ENCODE data around the gene OR5AU1. TPM values are rescaled to one million over a fixed set of nuclear protein-coding genes. Genes with fewer than 3 reads are reported as not detected.
A peak's percentile ranks its signal among the peaks of the same experiment; 100 is the strongest.

OR5AU1 gene
- total RNA-seq, 1 donor from 2014 or later = not detected

DNA sequence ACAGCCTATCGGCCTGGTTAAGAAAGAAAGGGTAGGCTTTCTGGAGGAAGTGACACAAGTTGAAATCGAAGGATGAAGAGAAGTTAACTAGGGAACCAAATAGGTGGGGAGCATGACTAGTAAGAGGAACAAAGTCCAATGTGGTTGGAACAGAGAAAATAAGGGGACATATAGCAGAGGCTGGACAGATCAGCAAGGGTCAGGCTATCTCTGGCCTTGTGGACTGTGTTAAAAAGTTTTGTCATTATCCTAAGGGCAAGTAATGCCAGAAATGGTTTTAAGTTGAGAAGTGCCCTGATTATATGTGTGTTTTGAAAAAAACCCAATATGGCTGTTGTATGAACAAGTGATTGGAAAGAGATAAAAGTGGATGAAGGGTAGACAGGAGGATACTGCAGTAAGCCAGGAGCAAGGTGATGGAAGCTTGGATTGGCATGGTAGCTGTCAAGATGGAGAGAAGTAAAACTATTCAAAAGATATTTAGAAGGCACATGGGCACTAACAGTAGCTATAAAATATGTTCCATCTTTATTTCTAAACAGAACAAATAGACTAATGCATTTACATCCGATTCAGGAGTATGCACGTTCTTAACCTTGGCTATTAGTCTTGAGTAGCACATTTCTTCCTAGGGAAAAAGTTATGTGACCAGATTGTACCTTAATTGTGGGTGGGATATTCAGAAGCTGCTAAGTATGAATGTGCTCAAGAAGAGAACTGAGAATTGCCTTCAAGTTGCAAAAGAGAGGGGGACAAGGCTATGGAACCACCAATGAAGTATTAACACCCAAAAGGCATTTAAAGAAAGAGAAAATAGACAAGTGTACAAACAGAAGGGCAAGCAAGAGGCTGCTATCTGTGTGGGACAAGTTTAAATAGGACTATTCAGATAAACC is 46.8 kb upstream of the OR5AU1 start:
- peak overlapping the region; percentile 84 for H3K27ac Mint-ChIP-seq (ENCODE audit: unreplicated experiment)
- H3K9me3 Mint-ChIP-seq (ENCODE audit: unreplicated experiment) = peaks cover 17% of the 10 kb centered on the region
- H3K27me3 Mint-ChIP-seq (ENCODE audit: unreplicated experiment) = peaks cover 15% of the 10 kb centered on the region
- TF ChIP-seq, protein P1, sequence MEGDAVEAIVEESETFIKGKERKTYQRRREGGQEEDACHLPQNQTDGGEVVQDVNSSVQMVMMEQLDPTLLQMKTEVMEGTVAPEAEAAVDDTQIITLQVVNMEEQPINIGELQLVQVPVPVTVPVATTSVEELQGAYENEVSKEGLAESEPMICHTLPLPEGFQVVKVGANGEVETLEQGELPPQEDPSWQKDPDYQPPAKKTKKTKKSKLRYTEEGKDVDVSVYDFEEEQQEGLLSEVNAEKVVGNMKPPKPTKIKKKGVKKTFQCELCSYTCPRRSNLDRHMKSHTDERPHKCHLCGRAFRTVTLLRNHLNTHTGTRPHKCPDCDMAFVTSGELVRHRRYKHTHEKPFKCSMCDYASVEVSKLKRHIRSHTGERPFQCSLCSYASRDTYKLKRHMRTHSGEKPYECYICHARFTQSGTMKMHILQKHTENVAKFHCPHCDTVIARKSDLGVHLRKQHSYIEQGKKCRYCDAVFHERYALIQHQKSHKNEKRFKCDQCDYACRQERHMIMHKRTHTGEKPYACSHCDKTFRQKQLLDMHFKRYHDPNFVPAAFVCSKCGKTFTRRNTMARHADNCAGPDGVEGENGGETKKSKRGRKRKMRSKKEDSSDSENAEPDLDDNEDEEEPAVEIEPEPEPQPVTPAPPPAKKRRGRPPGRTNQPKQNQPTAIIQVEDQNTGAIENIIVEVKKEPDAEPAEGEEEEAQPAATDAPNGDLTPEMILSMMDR (IDR thresholded peaks at IDR 0.05; ENCODE audit: partially characterized antibody, unreplicated experiment) = no peak
- peak overlapping the region; percentile 3 for H3K4me3 Mint-ChIP-seq (ENCODE audit: unreplicated experiment)
- DNase-seq = no peak
- H3K36me3 Mint-ChIP-seq (ENCODE audit: unreplicated experiment) = peaks cover 10% of the 10 kb centered on the region
- peaks cover 16% of the 10 kb centered on the region for H3K4me1 Mint-ChIP-seq (ENCODE audit: low read depth, unreplicated experiment)

GRCh38 chr14:21201732-21202462 is 46.0 kb upstream of the OR5AU1 start:
- Mint-ChIP-seq H3K9me3 (ENCODE audit: unreplicated experiment) (peaks cover 17% of the 10 kb centered on the region), H3K27me3 (ENCODE audit: unreplicated experiment) (peaks cover 16% of the 10 kb centered on the region), H3K4me1 (ENCODE audit: low read depth, unreplicated experiment) (peaks cover 16% of the 10 kb centered on the region), H3K36me3 (ENCODE audit: unreplicated experiment) (peaks cover 10% of the 10 kb centered on the region), H3K4me3 (ENCODE audit: unreplicated experiment) (no peak overlapping the region), H3K27ac (ENCODE audit: unreplicated experiment) (no peak overlapping the region)
- no peak for DNase-seq
- TF ChIP-seq, protein P1 (IDR thresholded peaks at IDR 0.05; ENCODE audit: partially characterized antibody, unreplicated experiment) = no peak

DNA sequence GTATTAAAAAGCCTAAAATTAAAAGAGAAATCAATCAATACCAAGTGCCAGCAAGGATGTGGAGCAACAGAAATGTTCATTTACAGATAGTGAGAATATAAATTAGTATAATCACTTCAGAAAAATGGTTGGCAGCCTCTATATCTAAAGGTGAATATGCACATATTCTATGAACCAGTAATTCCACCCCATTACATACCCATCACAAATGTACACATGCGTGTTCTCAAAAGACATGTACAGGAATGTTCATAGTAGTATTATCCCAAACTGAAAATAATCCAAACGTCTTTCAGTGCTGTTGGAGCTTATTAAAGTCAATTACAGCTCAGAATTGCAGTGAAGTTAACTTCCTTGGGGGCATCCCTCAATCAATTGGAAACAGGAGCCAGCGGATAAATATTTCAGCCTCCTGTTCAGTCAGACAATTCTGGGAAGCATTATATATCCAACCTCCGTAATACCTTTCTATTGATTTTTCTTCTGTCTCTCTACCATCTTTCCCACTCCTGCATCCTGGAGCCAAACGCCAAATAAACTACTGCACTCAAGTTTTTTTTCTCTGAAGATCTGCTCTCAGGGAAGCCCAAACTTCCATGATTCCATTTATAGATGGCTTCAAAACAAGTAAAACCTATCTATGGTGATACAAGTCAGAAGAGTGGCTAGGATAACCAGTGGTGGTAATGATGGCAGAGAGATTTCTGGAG is 45.0 kb upstream of the OR5AU1 start:
- TF ChIP-seq, protein P1 (IDR thresholded peaks at IDR 0.05; ENCODE audit: partially characterized antibody, unreplicated experiment) = no peak
- peaks cover 20% of the 10 kb centered on the region for H3K9me3 Mint-ChIP-seq (ENCODE audit: unreplicated experiment)
- peaks cover 16% of the 10 kb centered on the region for H3K27me3 Mint-ChIP-seq (ENCODE audit: unreplicated experiment)
- H3K27ac Mint-ChIP-seq (ENCODE audit: unreplicated experiment) = no peak overlapping the region
- DNase-seq = no peak
- H3K4me1 Mint-ChIP-seq (ENCODE audit: low read depth, unreplicated experiment) = peaks cover 16% of the 10 kb centered on the region
- H3K36me3 Mint-ChIP-seq (ENCODE audit: unreplicated experiment) = peaks cover 6% of the 10 kb centered on the region
- H3K4me3 Mint-ChIP-seq (ENCODE audit: unreplicated experiment) = no peak overlapping the region

- DNase-seq = no peak
- no peak overlapping the region for H3K27ac Mint-ChIP-seq (ENCODE audit: unreplicated experiment)
- H3K4me3 Mint-ChIP-seq (ENCODE audit: unreplicated experiment) = no peak overlapping the region
These were observed 44.0 kb upstream of the OR5AU1 start for GRCh38 chr14:21199611-21200560.

More at GRCh38 chr14:21199611-21200560, 44.0 kb upstream of the OR5AU1 start:
- Mint-ChIP-seq H3K36me3 (ENCODE audit: unreplicated experiment) (peaks cover 6% of the 10 kb centered on the region), H3K9me3 (ENCODE audit: unreplicated experiment) (peaks cover 20% of the 10 kb centered on the region), H3K27me3 (ENCODE audit: unreplicated experiment) (peaks cover 16% of the 10 kb centered on the region), H3K4me1 (ENCODE audit: low read depth, unreplicated experiment) (peaks cover 16% of the 10 kb centered on the region)
- TF ChIP-seq, protein P1 (IDR thresholded peaks at IDR 0.05; ENCODE audit: partially characterized antibody, unreplicated experiment) = no peak
